H1 (cell line): ENCODE data around the gene GZMA. TPM values are rescaled to one million over a fixed set of nuclear protein-coding genes. Genes with fewer than 3 reads are reported as not detected.

Experiments
- BACH1 ChIP-seq: IDR thresholded peaks from 2 replicates; pipeline ENCODE4 v1.6.1; 2012; ENCODE audit warnings: low read length, improper control_type of control experiment
- CBX5 ChIP-seq: fragments of 300-800, 300-1000 bp; sonication (generic); IDR thresholded peaks from 2 replicates; pipeline ENCODE4 v1.7.1; 2016; ENCODE audit warnings: antibody characterized with exemption, low read length, low read depth
- MAFK ChIP-seq: IDR thresholded peaks from 2 replicates; pipeline ENCODE4 v1.6.1; 2012; ENCODE audit warnings: low read depth, mild to moderate bottlenecking, improper control_type of control experiment, low read length
- SAP30 ChIP-seq: fragments of 300-600 bp; sonication (generic); IDR thresholded peaks from 2 replicates; pipeline ENCODE4 v1.7.1; 2012; ENCODE audit warnings: low read length, moderate library complexity, mild to moderate bottlenecking, inconsistent platforms; ENCODE audit not compliant: insufficient read depth, insufficient replicate concordance
- ZNF274 ChIP-seq: IDR thresholded peaks from 2 replicates; pipeline ENCODE4 v1.7.0; 2012; ENCODE audit warnings: low read length, borderline replicate concordance; ENCODE audit errors: extremely low read depth
- polyA plus RNA-seq, 7 experiments: library from polyadenylated mRNA; depleted of rRNA in 3 of 7; stranded (reverse) in 5 of 7; unstranded in 2 of 7; fragments of >200 nt in 5 of 7; fragments of 200-250 nt in 2 of 7; gene quantifications; 1 replicate in 5 of 7; 2 replicates in 1 of 7; 4 replicates in 1 of 7; pipeline versions ENCODE4 v1.2.1 to v1.2.3, GENCODE V29; 2011 to 2013; ENCODE audit warnings: missing spikeins in 2 of 7, mixed read lengths in 2 of 7
- total RNA-seq: library from RNA; stranded (reverse); fragmentation: NEBNext Ultra II Directional; extraction: Animal tissue kit (Norgen Biotek cat#: 25700); gene quantifications from 2 replicates; pipeline ENCODE4 v1.2.1, GENCODE V29; 2021

Gene GZMA
- total and polyA plus RNA-seq, 2 of the 8 experiments (the other 6 are each of a cell fraction or from before 2014, with no cell fraction given) = not detected

DNA sequence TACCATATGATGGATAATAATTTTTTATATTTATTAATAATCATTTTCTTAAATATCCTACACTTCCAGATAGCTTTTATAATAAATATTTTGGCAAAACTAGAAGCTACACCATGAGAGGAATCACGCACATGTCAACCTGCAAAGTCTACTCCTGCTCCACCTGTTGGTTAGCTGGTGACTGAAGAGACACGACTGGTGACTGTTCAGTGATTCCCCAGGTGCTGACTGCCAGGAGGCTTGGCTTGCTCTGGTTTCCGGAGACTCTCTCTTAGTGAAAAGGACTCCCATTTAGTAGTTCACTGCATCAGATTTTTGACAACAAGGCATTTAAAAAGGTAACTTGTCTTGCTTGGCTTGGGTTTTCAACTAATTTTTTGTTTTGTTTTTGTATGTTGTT lies 20.9 kb downstream of the GZMA start (continued):
- TF ChIP-seq MAFK (no peak), CBX5 (no peak), ZNF274 (no peak), BACH1 (no peak), SAP30 (no peak)
